ENCODE results near the gene ZRSR2.

Gene ZRSR2

DNA sequence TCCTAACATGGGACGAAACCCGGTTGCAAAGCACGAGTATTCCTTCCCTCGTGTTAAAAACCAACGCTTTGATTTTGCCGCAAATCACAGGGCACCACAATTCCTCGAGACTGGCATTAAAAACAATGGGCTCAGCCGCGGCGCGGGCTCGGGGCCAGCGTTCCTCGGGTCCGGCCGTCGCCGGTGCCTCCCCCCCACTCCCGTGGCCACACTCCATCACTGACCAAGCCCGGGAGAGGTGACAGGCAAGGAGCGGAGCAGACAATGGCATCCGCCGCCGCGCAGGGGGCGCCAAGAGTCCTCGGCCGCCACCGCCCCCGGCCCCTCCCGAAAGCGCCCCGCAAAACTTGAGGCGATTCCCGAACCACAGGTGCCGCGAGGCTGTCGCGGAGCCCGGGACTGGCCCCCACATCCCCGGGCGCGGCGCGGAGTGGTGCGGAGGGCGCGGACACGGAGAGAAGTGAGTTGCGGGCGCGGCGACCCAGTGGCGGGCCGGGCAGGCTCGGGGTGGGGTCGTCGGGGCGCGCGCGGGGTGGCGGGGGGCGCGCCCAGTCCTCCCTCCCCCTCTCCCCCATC is 63.9 kb downstream of the ZRSR2 start:
- peak; percentile 67 for DNase-seq (ENCODE audit: low spot score)

DNA sequence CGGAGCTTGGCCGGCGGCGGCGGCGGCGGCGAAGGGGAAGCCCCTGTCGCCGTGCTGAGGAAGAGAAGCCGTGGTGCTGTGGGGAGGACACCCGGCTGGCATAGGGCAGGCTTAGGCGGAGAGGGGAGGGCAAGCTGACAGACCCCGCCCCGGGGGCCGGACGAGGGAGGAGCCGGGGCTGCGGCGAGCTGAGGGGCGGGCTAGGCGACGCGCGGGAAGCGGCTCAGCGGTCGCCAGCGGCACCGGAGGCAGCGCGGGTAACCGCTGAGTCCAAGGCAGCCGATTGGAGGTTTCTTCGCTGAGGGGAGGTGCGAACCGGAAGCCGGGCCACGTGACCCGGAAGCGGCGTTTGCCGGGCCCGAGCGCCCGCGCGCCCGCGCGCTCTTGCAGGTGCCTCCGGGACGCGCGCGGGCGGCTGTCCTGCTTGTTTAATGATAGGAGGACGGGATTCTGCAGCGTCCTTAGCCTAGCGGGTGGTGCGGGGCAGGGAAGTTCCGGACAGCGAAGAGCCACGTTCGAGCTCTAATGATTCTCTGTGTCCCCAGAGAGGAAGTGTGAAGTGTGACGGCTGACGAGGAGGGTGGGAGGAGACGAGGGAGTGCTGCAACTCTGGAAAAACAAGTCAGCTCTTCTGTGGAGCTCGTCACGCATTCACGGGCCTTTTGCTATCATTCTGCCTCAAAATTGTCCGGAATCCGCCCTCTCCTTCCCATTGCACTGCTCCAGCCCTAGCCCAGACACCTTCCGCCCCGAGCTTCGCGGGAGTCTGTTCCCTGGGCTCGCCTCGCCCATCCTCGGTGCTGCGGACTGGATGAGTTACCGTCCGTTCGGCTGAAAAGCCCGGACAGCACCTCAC is 64.7 kb downstream of the ZRSR2 start, which contains the start of gene AP1S2:
Gene AP1S2 (minus strand): TSS at position 102 of the 856 bp plus-strand sequence. CDS start 2,289 bp downstream, outside the sequence.
- DNase-seq (ENCODE audit: low spot score) = peak; percentile 97

DNA sequence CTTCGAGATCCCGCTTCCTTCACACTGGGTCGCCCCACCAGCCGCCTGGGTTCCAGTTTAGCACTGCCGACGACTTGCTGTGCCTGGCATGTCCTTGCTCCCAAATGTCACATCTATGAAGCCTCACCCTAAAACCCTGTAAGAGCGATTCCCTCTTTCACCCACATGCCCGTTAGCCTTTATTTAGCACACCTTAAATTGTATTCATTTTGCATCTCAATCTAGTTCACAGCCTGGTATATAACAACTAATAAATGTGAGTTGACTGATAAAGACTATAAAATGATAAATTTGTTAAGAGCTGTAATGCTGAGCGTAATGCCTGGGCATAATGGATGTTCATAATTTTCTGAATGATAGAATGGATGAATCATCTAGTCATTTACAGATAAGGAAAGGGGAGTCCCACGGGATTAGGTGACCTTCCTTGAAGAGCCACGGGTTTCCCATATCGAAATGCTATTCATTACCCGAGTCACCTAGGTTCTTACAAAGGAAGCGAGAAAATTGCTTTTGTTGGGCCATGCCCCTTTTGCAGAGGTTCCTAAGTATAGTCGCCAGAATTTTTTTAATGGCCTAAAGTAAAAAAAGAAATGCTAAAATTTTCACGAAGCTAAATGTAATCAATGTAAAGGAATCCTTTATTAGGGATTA is 65.4 kb downstream of the ZRSR2 start:
- peak; percentile 41 for DNase-seq (ENCODE audit: low spot score)

DNA sequence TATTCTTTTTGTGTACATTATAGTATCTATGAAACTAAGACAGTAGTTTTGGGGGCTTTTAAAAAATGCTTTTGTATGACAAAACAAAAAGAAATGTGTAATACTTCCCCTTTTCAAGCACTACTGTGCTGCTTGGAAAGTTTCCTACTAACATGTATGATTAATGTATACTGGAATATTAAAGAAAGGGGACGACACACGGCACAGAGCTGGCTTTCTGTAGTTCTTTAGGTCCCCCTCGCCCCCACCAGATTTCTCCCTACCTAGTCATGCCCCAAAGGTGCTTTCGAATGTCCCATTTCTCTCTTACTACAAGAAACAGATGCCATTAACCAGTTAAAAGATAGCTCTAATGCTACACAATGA is 65.9 kb downstream of the ZRSR2 start:
- no peak for DNase-seq (ENCODE audit: low spot score)

DNA sequence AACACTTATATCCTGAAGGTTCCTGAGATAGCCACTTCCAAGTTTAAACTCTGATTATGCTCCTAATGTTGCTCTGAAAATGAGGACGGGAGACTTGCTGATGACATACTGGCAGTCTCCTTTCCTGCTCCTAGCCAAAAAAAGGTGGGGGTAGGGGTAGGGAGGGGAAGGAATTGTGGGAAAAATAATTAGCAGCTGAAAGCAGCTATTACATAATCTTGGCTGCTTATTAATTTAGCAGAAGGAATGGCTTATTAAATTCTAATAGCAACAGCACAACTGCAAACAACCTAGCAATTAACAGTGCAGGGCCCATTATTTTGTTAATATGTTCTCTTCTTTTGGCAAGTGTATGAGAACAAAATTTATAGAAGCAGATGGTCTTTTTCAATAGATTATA is 66.4 kb downstream of the ZRSR2 start:
- no peak for DNase-seq (ENCODE audit: low spot score)

DNA sequence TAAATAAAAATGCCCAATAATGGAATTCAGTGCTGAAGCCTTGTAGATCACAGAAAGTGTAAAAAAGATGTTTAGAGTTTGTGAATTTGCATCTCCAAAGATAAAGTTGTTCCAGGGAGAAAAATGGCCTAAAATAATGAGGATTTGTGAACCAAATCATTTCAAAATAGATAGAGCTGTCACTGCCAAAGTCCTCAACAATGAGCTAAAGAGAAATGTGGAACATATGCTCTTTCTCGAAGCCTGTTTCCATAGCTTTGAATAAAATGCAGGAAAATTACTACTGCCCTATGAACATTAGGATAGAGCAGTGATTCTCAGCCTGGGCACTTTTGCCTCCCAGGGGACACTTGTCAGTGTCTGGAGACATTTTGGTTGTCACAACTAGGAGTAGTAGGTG is 67.8 kb downstream of the ZRSR2 start:
- DNase-seq (ENCODE audit: low spot score) = no peak

DNA sequence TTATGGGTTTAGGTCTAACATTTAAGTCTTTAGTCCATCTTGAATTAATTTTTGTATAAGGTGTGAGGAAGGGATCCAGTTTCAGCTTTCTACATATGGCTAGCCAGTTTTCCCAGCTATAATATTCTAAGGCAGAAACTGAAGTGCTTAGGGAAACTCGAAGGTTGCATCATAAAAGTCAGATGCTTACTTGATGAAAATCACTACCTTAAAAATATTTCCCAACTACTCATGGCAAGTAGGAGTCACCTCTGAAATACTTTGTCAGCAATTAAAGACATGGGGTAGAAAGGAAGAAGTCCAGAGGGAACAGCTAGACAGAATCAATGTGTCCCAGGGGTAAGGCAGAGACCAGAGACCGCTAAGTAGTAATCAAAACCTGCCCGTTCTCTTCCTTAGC is 70.6 kb downstream of the ZRSR2 start:
- no peak for DNase-seq (ENCODE audit: low spot score)

DNA sequence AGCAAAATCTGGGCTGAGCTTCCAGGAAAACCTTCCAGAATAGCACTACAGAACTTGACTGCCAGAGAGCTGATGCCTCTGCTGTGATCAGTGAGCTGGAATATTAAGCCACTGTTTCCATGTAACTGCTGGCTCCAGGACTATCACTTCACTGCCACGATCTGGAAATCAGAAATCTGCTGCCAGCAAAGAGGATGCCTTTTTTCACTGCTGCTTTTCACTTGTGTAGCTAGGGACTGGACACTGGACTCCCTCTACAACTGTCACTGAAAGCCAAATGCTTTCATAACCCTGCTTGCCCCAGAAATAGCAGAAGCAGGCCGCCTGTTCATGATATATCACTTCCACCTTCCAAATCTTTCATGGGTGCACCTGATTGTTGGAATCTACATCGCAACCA is 73.7 kb downstream of the ZRSR2 start:
- no peak for DNase-seq (ENCODE audit: low spot score)

DNA sequence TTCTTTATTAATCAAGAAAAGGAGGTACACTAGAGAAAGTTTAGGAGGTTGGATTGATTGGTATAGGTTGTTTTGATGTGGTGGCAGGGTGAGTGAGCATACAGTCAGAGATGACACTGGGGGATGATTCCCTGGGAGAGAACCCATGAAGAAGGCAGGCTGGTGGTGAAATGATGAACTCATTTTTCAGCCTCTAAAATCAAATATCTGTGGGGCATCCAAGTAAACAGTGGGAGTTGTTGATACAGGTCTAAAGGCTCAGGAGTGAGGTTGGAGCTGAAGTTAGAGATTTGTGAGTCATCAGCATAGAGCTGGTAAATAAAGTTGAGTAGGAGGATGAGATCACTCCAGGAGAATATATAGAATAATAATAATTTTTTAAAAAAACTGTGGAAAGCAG is 74.3 kb downstream of the ZRSR2 start:
- DNase-seq (ENCODE audit: low spot score) = peak; percentile 1

DNA sequence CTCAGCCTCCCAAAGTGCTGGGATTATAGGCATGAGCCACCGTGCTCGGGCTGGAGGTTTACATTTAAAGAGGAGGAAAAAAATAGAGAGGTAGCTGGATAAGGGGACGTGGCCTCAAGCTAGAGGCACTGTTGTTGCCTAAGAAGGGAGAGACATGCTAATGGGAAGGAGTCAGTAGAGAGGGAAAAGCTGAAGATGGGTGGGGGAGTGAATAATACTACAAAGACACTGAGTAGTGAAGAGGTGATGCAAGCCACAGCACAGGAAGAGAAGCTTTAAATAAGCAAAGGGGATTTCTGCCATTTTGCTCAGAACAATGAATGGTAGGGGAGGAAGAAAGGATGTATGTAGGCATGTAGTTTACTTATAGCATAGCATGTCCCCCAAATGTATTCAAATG is 75.9 kb downstream of the ZRSR2 start:
- DNase-seq (ENCODE audit: low spot score) = no peak

DNA sequence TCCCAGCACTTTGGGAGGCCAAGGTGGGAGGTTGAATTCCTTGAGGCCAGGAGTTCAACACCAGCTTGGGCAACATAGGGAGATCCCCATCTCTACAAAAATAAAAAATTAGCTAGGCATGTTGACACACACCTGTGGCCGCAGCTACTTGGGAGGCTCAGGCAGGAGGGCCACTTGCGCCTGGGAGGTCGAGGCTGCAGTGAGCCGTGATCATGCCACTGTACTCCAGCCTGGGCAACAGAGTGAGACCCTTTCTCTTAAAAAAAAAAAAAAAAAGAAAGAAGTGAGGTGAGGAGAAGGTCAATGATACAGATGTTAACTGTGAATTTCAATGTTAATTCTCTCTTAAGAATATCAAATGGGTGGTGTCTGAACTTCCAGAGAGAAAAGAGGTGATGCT is 79.4 kb downstream of the ZRSR2 start:
- no peak for DNase-seq (ENCODE audit: low spot score)

DNA sequence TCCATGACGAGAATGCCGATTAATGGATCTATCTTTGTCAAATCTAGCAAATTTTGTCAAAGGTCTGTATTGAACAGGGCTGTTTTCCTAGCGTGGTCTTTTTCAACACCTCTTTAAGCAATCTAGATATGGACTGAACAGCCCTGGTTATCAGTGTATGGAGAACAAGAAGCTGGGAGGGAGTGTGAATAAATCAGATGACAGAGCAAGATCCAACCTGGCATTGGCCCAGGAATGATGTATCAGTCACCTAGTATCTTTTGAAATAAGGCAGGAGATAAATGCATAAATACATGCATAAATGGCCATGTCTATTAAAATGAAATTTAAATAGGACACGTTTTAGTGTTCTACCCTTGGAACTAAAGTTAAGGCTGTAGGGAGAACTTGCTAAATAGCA is 80.0 kb downstream of the ZRSR2 start:
- no peak for DNase-seq (ENCODE audit: low spot score)
